HepG2 (cell line): Measurements from ENCODE around the gene TBX15. TPM values are rescaled to one million over a fixed set of nuclear protein-coding genes. Genes with fewer than 3 reads are reported as not detected.
A peak's percentile ranks its signal among the peaks of the same experiment; 100 is the strongest.

ENCODE experiments used
- CEBPG ChIP-seq: IDR thresholded peaks from 2 replicates; pipeline ENCODE4 v1.6.1; 2016
- DMTF1 ChIP-seq: sonication (generic); formaldehyde crosslinking; IDR thresholded peaks from 2 replicates; pipeline ENCODE4 v1.4.0; 2020; ENCODE audit warnings: mild to moderate bottlenecking, missing genetic modification reagents
- ELF3 ChIP-seq: IDR thresholded peaks from 2 replicates; pipeline ENCODE4 v1.6.1; 2016; ENCODE audit warnings: missing genetic modification reagents, missing compliant biosample characterization
- ISL2 ChIP-seq: sonication (generic); formaldehyde crosslinking; IDR thresholded peaks from 2 replicates; pipeline ENCODE4 v1.5.0; 2020; ENCODE audit warnings: missing genetic modification reagents
- MEF2D ChIP-seq: sonication (generic); formaldehyde crosslinking; IDR thresholded peaks from 2 replicates; pipeline ENCODE4 v1.5.1; 2020; ENCODE audit warnings: mild to moderate bottlenecking, missing genetic modification reagents
- PHF8 ChIP-seq: sonication (generic); formaldehyde crosslinking; IDR thresholded peaks from 2 replicates; pipeline ENCODE4 v1.5.0; 2020; ENCODE audit warnings: missing genetic modification reagents
- PPARG ChIP-seq: conservative IDR thresholded peaks from 2 replicates; pipeline ENCODE4 v1.6.1; 2016; ENCODE audit warnings: missing biosample characterization, missing genetic modification reagents
- PTBP1 ChIP-seq: fragments of 200-400 bp; formaldehyde crosslinking; IDR thresholded peaks from 2 replicates; pipeline ENCODE4 v1.6.1; 2018; ENCODE audit warnings: low read length, low read depth; ENCODE audit not compliant: poor library complexity, severe bottlenecking
- SIX1 ChIP-seq: sonication (generic); formaldehyde crosslinking; IDR thresholded peaks from 2 replicates; pipeline ENCODE4 v1.4.0; 2020; ENCODE audit warnings: missing genetic modification reagents, borderline replicate concordance
- SMYD3 ChIP-seq: sonication (generic); formaldehyde crosslinking; IDR thresholded peaks from 2 replicates; pipeline ENCODE4 v1.8.1; 2023; ENCODE audit warnings: mild to moderate bottlenecking, missing genetic modification reagents
- WIZ ChIP-seq: sonication (generic); formaldehyde crosslinking; IDR thresholded peaks from 2 replicates; pipeline ENCODE4 v1.5.1; 2020; ENCODE audit warnings: mild to moderate bottlenecking, missing genetic modification reagents
- ZBTB14 ChIP-seq: sonication (generic); formaldehyde crosslinking; IDR thresholded peaks from 2 replicates; pipeline ENCODE4 v1.4.0; 2020; ENCODE audit warnings: missing genetic modification reagents
- ZBTB38 ChIP-seq: sonication (generic); formaldehyde crosslinking; IDR thresholded peaks from 2 replicates; pipeline ENCODE4 v1.5.1; 2020; ENCODE audit warnings: mild to moderate bottlenecking, missing genetic modification reagents
- ZNF350 ChIP-seq: sonication (generic); formaldehyde crosslinking; IDR thresholded peaks from 2 replicates; pipeline ENCODE4 v1.4.0; 2020; ENCODE audit warnings: mild to moderate bottlenecking, low read depth, missing genetic modification reagents, borderline replicate concordance
- ZNF441 ChIP-seq: sonication (generic); formaldehyde crosslinking; IDR thresholded peaks from 2 replicates; pipeline ENCODE4 v1.7.0; 2021; ENCODE audit warnings: missing genetic modification reagents, borderline replicate concordance
- ZNF484 ChIP-seq: sonication (generic); formaldehyde crosslinking; IDR thresholded peaks from 2 replicates; pipeline ENCODE4 v1.5.1; 2020; ENCODE audit warnings: mild to moderate bottlenecking, low read depth, missing genetic modification reagents, borderline replicate concordance
- polyA plus RNA-seq, 8 experiments: library from polyadenylated mRNA; depleted of rRNA in 3 of 8; stranded (reverse) in 7 of 8; unstranded in 1 of 8; fragments of >200 nt; fragmentation: Illumina TruSeq in 4 of 8; extraction: Trizol in 4 of 8; gene quantifications; 2 replicates each; pipeline versions ENCODE4 v1.2.1 to v1.2.3, GENCODE V29; 2011 to 2016; ENCODE audit warnings: low read depth in 4 of 8, missing spikeins in 1 of 8, mixed read lengths in 1 of 8; ENCODE audit not compliant: insufficient read depth in 1 of 8
- total RNA-seq, 5 experiments: library from RNA; depleted of rRNA; stranded (reverse); fragments of >200 nt; fragmentation: Illumina TruSeq; extraction: Trizol; gene quantifications; 2 replicates each; pipeline ENCODE4 v1.2.3, GENCODE V29; 2016; ENCODE audit warnings: low read depth in 1 of 5
- TF ChIP-seq, protein P1 (sequence below): sonication (generic); formaldehyde crosslinking; IDR thresholded peaks from 2 replicates; pipeline ENCODE4 v1.4.0; 2020; ENCODE audit warnings: missing genetic modification reagents, borderline replicate concordance
- TF ChIP-seq, protein P2 (sequence below): sonication (generic); formaldehyde crosslinking; IDR thresholded peaks from 2 replicates; pipeline ENCODE4 v1.4.0; 2020; ENCODE audit warnings: mild to moderate bottlenecking, missing genetic modification reagents, borderline replicate concordance

Gene TBX15
- total and polyA plus RNA-seq, 2 of the 13 experiments (the other 11 are each of a cell fraction or from before 2014, with no cell fraction given), result 0.42 to 1.9 TPM

- TF ChIP-seq ZBTB14 (no peak), ZBTB38 (CRISPR knock-in tag) (no peak), ZNF350 (CRISPR knock-in tag) (peak; percentile 86), PTBP1 (no peak), WIZ (peak; percentile 92), SMYD3 (0 out of 2 replicates have a peak, but pooled peaks have one; percentile 40), MEF2D (CRISPR knock-in tag) (peak; percentile 73; the same call in 1 of the 2 replicates), ZNF484 (no peak), CEBPG (CRISPR knock-in tag) (peak; percentile 100), PHF8 (no peak), ELF3 (peak; percentile 72), PPARG (CRISPR knock-in tag) (0 out of 2 replicates have a peak, but pooled peaks have one; percentile 27), ISL2 (CRISPR knock-in tag) (peak; percentile 86), DMTF1 (CRISPR knock-in tag) (no peak), SIX1 (CRISPR knock-in tag) (peak; percentile 68; the same call in 1 of the 2 replicates), ZNF441 (CRISPR knock-in tag) (peak; percentile 89; the same call in 1 of the 2 replicates)
- TF ChIP-seq, protein P1, sequence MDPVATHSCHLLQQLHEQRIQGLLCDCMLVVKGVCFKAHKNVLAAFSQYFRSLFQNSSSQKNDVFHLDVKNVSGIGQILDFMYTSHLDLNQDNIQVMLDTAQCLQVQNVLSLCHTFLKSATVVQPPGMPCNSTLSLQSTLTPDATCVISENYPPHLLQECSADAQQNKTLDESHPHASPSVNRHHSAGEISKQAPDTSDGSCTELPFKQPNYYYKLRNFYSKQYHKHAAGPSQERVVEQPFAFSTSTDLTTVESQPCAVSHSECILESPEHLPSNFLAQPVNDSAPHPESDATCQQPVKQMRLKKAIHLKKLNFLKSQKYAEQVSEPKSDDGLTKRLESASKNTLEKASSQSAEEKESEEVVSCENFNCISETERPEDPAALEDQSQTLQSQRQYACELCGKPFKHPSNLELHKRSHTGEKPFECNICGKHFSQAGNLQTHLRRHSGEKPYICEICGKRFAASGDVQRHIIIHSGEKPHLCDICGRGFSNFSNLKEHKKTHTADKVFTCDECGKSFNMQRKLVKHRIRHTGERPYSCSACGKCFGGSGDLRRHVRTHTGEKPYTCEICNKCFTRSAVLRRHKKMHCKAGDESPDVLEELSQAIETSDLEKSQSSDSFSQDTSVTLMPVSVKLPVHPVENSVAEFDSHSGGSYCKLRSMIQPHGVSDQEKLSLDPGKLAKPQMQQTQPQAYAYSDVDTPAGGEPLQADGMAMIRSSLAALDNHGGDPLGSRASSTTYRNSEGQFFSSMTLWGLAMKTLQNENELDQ, result no peak
- TF ChIP-seq, protein P2, sequence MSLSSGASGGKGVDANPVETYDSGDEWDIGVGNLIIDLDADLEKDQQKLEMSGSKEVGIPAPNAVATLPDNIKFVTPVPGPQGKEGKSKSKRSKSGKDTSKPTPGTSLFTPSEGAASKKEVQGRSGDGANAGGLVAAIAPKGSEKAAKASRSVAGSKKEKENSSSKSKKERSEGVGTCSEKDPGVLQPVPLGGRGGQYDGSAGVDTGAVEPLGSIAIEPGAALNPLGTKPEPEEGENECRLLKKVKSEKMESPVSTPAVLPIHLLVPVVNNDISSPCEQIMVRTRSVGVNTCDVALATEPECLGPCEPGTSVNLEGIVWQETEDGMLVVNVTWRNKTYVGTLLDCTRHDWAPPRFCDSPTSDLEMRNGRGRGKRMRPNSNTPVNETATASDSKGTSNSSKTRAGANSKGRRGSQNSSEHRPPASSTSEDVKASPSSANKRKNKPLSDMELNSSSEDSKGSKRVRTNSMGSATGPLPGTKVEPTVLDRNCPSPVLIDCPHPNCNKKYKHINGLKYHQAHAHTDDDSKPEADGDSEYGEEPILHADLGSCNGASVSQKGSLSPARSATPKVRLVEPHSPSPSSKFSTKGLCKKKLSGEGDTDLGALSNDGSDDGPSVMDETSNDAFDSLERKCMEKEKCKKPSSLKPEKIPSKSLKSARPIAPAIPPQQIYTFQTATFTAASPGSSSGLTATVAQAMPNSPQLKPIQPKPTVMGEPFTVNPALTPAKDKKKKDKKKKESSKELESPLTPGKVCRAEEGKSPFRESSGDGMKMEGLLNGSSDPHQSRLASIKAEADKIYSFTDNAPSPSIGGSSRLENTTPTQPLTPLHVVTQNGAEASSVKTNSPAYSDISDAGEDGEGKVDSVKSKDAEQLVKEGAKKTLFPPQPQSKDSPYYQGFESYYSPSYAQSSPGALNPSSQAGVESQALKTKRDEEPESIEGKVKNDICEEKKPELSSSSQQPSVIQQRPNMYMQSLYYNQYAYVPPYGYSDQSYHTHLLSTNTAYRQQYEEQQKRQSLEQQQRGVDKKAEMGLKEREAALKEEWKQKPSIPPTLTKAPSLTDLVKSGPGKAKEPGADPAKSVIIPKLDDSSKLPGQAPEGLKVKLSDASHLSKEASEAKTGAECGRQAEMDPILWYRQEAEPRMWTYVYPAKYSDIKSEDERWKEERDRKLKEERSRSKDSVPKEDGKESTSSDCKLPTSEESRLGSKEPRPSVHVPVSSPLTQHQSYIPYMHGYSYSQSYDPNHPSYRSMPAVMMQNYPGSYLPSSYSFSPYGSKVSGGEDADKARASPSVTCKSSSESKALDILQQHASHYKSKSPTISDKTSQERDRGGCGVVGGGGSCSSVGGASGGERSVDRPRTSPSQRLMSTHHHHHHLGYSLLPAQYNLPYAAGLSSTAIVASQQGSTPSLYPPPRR (CRISPR knock-in tag), result peak; percentile 67; the same call in 1 of the 2 replicates
Measured at GRCh38 chr1:118963456-118964430, 24.4 kb downstream of the TBX15 start (continued).
